HG03378 (cell line): Measurements from ENCODE around the gene PCNX2.

Experiments
- ATAC-seq: cut with Tn5 transposase; IDR thresholded peaks from one replicate; pipeline ENCODE4 v1.9.1; 2021; ENCODE audit warnings: mild to moderate bottlenecking, moderate library complexity; ENCODE audit not compliant: unreplicated experiment

Gene PCNX2, protein sequence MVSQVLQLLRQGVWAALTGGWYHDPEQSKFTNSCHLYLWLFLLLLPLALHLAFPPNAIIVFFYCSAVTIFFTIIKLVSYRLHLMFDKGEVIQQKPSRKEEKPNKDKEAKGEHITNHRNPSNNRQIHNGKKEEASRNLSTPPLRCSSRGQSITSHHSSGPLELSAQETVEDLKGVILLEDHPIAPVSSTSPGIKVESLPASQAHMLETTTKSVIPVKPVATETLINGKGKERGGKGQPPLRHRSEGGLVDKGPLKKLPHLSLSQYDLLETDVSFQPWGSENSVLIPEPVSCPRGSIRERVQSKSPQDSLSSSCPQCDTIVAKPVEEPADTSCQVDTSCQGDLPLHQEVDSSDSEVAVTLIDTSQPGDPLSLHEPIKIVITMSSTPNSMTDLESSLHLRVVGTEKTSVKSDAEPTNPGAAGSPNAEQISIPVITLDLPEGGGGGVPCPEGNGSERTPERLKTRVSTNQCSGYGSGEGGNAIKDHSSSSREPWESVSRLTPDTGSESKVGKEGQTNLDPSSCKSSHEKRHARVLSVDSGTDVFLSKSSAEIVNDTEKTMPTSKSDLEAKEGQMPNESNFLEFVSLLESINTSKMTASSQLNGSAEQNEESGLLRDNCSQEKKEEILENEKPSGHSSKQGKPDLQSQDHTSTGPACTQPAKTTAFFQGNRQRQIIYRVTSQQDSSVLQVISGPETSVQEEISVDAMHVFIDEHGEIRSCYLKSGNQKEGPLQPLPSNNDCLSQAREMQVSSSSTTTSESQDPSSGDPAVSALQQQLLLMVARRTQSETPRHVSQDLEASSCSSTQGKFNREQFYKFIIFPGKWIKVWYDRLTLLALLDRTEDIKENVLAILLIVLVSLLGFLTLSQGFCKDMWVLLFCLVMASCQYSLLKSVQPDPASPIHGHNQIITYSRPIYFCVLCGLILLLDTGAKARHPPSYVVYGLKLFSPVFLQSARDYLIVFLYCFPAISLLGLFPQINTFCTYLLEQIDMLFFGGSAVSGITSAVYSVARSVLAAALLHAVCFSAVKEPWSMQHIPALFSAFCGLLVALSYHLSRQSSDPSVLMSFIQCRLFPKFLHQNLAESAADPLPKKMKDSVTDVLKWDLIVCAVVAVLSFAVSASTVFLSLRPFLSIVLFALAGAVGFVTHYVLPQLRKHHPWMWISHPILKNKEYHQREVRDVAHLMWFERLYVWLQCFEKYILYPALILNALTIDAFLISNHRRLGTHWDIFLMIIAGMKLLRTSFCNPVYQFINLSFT (N-terminal part only)

DNA sequence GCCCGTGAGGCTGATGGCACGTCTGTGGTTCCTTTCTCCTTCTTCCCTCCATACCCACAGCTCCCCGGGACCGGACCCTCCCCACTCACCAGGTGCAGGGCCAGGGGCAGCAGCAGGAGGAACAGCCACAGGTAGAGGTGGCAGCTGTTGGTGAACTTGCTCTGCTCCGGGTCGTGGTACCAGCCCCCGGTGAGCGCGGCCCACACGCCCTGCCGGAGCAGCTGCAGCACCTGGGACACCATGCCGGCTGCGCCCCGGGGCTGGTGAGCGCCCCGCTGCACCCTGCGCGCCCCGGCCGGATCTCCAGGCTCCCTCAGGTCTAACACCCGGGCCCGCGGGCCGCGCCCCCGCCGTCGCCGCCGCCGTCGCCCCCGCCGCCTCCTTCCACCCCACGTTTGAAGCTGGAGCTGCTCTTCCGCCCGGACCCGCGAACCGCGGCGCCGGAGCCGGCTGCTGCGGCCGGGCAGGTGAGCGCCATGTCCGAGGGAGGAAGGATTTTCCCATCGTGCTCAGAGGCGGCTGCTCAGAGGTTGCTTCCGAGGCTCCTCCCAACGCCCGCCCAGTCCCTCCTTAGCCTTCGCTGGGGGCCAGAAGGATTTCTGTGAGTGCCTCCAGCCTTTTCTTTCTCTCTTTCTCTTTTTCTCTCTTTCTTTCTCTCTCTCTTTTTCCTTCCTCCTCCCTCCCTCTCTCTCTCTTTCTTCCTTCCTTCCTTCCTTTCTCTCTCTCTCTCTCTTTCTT, at the start of gene PCNX2:
TSS of gene PCNX2 (minus strand) at position 489 of the 738 bp plus-strand sequence. CDS start at position 242, 247 bp downstream.
- peak; percentile 79 for ATAC-seq

DNA sequence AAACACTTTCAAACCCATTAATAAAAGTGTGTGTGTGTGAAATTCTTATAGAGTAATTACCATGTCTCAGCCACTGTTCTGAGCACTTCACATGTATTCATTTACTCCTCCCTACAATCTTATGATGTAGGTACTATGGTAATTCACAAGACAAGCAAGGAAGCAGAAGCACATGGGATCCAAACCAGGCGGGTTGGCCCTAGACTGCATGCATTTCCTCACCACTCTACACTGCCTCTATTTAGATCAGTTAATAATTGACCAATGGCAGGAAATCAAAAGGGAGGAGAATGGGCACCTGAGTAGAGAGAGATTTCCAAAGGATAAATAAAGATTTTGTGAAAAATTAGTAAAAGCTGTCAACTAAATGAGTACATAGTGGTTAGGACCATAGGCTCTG, 47.7 kb upstream of the PCNX2 start:
- no peak for ATAC-seq

DNA sequence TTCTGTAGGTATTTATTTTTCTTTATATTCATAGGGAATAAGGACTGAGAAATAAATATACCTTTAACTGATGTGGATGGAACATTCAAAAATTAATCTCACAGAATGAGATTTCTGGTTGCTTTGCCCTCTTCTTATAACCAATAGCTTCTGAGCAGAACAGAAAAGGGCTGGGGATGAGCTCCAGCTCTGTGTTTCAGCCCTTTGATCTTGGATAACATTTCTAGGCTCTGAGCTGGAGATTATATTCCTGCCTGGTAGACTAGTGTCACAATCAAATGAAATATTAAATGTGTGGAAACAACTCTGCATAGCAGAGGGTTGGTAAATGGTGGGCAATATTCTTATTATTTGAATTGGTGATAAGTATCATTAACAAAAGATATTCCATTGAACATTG, 46.6 kb upstream of the PCNX2 start:
- ATAC-seq, result no peak

DNA sequence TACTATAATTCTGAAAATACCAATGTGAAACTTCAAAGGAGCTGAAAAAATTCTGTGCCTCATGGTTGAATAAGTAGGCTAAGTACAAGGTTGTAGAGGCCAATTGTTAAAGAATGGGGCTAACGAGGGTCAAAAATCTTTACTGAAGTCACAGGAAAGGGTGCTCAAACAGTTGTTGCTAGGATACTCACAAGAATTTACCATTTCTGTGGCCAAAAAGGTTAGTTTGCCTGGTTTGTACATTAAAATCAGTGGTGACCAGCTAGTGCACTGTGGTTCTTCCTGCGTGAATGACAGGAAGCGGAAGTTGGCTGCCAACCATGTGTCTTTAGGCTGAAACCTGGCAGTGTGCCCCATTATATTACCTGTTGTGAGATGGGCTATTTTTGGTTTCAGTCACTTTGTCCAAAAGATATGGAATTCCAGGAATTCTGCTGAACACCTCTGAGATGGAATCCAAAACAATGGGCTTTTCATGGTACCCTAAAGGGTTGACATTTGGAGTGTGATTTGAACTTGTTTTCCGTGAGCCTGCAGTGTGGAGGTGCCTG, 45.5 kb upstream of the PCNX2 start:
- ATAC-seq, result no peak

DNA sequence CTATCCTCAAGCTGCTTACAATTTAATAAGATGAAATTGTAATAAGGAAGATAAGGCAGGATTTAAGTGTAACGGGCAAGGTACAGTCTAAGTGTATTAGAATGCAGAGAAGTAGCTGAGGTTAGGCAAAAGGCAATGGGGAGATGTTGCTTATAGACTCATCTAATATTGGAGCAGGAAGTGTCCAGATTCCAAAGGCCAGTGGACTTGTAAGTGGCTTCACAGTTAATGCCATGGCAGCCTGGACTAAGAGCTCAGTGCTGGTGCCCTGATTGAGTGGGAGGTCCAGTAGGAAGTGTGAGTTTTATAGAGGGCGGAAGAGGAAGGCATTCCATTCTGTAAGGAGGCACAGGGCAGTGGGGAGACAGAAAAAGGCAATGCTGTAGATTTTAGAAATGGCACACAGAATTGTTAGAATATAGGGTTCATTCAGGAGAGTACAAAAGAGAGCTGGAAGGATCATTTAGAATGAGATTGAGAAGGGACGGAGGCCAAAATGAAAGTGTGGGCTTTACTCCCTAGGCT, 44.6 kb upstream of the PCNX2 start:
- no peak for ATAC-seq

DNA sequence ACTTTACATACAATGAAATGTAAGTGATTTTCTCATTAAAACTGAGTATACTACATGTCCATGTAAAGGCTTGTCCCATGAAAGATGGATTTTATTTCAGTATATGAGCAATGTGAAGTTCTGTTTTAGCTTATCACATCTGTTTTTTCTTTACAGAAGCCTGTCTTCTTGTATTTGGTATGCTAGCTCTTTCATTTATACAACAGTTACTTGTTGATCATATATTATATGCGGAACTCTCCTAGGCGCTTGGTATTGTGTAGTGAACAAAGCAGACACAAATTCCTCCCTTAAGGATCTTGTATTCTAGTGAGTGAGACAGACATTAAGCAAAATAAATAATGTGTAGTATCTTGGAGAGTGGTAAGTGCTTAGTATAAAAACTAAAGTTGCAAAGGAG, 42.6 kb upstream of the PCNX2 start:
- ATAC-seq, result no peak

DNA sequence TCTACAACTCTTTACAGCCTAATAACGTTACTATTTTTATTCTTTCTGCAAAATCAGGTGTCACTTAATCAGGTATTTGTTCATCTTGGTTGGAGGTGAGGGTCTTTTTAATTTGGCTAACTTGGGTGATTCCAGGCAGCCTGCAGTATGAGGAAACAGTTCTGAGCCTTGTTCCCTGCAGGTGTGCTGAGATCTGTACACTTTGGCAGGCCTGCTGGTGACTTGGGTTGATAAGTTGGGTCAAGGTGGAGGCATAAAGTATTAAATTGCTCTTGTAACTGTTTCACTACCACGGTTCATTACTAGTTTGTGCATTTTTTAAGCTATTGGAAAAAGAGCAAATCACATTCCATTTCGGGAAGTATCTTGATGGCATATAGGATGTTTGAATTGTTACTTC, 42.0 kb upstream of the PCNX2 start:
- ATAC-seq, result no peak

DNA sequence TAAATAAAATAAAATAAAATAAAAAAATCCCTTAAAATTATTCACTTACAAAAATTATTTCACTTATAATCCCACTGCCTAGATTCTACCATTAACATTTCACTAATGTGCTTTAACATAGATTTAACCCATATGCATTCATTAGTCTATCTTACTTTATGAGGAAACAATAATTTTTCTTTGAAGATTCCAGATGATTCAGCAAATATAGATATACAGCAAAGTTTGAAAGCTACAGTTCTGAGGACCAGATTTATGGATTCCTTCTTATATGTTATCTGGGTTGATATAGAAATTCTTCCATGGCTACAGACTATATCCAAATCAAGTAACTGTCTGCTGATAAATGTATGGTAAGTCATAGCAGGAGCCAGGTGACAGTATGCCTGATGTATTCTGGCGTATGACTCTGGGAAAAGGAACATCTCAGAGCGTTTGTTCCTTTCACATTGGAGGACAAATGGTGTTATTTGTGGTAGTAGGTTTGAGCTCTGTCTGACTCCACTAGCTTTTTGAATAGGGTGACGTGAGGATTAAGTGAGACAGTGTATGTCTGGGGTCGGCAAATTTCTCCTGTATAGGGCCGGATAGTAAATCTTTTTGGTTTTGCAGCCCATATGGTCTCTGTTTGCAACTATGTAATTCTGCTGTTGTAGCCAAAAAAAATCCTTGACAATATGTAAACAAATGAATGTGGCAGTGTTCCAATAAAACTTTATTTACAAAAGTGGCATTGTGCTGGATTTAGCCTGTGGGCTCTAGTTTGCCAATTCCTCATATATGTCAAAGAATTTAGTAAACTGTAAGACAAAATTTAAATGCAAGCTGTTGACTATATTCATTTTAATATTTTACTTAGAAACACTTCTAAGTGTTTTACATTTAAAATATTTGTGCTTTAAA, 41.3 kb upstream of the PCNX2 start:
- ATAC-seq, result no peak

DNA sequence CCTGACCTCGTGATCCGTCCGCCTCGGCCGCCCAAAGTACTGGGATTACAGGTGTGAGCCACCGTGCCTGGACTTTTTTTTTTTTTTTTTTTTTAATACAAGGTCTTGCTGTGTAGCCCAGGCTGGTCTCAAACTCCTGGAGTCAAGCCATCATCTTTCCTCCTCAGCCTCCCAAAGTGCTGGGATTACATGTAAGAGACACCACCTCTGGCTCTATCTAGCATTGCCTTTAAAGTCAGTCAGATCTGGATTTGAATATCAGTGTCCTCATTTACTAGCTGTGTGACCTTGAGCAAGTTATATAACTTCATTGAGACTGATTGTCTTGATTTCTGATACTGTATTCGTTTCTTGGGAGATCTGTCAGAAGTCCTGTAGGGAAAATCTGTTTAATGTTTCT, 38.6 kb upstream of the PCNX2 start:
- ATAC-seq, result no peak

DNA sequence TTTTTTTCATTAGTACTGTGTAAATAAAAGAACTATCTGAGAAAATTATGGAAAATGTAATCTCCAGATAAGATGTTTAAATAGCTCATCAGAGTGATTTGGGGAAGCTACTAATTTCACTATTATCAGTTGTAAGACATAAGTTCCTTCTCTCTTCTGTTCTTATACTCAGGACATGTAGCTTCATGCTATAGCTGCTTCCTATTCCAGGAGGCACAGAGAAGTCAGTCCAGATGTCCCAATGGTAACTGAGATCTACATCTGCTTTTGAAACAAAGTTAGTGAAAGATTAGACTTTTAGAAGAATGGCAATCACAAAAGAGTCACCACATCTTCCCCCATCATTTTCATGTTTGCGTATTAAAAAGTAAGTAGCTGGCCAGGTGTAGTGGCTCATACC, 37.6 kb upstream of the PCNX2 start:
- ATAC-seq, result no peak

DNA sequence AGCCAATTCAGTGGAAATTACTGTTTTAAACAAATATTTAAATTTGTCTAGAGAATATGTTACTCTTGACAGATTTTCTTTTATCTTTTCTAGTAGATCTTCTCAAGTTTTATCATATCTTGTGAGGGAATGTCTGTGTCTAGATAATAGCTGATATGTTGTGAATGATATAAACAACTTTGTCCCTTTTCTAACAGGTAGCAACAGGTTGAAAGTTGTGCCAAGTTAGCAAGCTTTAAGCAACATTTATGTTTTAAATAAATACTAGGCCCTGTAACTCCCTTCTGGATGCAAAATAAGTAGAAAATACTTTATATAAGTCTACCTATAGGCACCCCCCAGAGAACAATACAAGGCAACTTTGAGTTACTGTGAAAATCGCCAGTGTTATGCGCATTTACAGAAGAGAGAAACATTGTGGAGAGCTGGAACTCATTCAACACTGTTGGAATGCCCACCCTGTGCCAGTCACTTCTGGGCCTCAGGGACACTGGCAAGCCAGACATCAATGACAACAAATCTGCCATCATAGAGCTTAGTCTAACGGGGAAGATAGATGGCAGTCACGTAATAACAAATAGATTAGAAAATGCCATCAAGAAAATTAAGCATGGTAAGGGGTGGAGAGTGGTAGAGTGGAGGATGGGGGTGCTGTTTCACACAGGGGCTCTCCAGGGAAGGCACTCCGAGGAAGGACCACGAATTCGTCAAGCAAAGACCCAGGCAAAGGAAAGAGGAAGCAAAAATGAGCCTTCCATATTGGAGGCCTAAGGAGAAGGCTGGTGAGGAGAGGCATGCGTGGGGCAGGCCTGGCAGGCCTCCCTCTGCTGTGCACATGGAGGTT, 36.4 kb upstream of the PCNX2 start:
- no peak for ATAC-seq

DNA sequence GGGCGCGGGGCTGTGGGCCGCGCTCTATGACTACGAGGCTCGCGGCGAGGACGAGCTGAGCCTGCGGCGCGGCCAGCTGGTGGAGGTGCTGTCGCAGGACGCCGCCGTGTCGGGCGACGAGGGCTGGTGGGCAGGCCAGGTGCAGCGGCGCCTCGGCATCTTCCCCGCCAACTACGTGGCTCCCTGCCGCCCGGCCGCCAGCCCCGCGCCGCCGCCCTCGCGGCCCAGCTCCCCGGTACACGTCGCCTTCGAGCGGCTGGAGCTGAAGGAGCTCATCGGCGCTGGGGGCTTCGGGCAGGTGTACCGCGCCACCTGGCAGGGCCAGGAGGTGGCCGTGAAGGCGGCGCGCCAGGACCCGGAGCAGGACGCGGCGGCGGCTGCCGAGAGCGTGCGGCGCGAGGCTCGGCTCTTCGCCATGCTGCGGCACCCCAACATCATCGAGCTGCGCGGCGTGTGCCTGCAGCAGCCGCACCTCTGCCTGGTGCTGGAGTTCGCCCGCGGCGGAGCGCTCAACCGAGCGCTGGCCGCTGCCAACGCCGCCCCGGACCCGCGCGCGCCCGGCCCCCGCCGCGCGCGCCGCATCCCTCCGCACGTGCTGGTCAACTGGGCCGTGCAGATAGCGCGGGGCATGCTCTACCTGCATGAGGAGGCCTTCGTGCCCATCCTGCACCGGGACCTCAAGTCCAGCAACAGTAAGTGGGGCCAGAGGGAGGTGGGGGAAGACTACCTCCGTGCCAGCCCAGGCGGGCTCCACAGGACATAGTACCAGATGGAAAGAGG, 32.8 kb upstream of the PCNX2 start:
- no peak for ATAC-seq

DNA sequence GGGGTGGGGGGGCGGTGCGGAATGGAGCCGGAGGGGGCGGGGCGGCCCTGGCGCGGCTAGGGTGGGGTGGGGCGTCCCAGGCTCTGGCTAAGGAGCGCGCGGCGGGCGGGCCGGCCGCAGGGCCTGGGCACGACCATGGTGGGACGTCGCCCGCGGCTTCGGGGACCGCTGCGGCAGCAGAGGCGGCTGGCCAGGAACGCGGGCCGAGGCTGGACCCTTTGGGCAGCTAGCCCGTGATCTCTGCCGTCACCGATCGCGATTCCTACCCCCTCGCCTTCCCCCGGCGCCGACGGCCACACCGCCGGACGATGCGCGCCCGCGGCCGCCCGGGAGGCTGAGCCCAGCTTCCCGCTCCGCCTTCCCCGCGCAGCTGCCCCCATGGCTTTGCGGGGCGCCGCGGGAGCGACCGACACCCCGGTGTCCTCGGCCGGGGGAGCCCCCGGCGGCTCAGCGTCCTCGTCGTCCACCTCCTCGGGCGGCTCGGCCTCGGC, 32.2 kb upstream of the PCNX2 start, which contains the start of gene MAP3K21:
TSS of gene MAP3K21 (plus strand) at position 74 of the 491 bp plus-strand sequence. CDS start at position 379, 305 bp downstream.
- ATAC-seq, result no peak

DNA sequence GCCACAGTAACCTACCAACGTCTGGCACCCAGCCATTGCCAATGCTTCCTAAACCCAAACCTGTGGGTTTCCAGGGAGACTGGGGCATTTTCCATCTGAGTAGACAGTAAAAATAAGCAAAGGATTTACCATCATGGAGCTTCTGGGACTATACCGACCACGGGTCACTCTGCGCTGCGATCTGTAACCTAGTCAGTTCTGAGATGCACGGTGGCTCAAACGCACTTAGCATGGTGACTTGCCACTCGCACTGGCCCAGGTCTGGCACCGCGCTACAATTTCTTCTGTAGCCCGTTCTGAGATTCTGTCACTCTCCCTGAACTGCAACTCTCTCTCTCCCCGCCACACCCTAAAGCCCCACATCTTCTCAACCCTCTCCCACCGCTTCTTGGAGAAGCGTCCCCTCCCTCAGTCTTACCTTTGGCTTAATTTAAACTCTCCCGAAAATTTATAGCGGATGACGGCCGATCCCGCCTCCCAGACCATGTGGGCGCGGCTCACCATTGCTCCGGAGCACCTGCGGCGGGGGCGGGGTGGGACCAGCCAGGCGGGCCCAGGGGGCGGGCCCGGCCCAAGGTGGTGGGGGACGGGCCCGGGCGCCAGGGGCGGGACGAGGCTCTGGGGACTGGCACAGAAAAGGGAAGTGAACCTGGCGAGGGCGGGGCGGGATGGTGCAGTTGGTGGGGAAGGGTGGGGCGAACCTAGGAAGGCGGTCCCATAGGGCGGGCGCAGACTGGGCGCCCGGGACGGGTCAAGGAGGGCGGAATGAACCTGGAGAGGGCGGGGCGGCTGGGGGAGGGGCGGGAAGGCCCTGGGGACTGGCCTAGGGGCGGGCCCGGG, 31.5 kb upstream of the PCNX2 start:
- ATAC-seq, result no peak

DNA sequence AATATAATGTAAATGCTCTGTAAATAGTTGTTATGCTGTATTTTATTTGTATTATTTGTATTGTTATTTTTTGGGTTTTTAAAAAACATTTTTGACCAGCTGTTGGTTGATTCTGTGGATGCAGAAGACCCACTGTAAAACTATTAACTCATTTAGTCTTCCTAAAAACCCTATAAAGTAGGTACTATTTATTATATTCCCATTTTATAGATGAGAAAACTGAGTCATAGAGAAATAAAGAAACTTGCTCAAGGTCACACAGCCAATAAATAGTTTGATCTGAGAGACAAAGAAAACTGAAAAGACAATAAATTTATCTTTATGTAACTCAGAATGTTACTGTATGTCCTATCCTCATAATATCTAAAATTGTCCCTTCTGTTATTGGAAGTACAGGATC, 30.8 kb upstream of the PCNX2 start:
- no peak for ATAC-seq

DNA sequence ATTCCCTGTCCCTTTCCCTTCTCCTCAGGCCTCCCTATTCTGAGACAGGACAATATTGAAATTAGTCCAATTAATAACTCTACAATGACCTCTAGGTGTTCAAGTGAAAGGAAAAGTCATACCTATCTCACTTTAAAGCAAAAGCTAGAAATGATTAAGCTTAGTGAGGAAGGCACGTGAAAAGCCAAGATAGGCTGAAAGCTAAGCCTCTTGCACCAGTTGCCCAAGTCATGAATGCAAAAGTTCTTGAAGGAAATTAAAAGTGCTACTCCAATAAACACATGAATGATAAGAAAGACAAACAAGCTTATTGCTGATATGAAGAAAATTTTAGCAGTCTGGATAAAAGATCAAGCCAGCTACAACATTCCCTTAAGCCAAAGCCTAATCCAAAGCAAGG, 28.2 kb upstream of the PCNX2 start:
- ATAC-seq, result no peak
